HT-29 (cell line): ENCODE data around the gene PDE9A. TPM values are rescaled to one million over a fixed set of nuclear protein-coding genes. Genes with fewer than 3 reads are reported as not detected.

Experiments used
- DNase-seq: peaks from one replicate; pipeline ENCODE4 v3.0.0-alpha.2; 2015; ENCODE audit warnings: low spot score
- total RNA-seq: library from RNA; depleted of rRNA; stranded (reverse); fragments of >200 nt; shearing (Covaris generic); gene quantifications from 2 replicates; pipeline ENCODE4 v1.2.3, GENCODE V29; 2014

The PDE9A gene
- total RNA-seq, 1 experiment from 2014 or later: 8.4 TPM

DNA sequence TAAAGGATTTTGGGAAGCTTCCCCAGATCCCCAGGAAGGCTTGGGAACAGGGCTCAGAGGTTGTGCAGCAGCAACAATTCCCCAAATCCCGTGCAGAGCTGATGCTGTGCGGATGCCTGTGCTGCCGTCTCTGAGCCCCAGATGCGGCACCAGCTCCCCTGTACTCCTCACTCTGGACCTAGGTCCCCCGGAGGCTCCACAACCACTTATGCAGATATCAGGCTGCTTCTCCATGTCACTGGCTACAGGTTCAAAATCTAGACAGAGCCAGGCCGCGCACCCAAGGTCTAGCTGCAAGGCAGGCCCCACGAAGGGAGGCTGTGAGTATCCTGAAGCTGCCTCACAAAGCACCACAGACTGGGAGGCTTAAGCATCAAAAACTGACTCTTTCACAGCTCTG is 81.6 kb downstream of the PDE9A start:
- DNase-seq: no peak

DNA sequence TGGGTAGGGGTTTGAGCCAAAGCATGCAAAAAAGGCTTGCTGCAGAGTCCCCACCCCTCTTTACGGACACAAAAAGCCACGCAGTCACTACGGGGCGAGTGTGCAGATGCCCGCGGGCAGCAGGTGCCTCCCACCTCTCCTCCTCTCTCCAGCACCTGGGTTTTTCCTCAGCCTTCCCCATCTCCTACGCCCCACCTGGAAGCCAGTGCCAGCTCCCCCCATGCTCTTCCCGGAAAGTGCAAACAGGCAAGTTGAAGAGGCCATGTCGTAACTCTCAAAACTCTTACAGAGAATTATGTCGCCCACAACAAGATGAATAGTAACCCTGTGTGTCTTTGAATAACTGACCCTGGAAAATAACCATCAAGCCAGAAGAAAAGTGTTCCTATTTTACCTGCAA is 82.5 kb downstream of the PDE9A start:
- DNase-seq: no peak

GRCh38 chr21:42736646-42737350 is 83.4 kb downstream of the PDE9A start:
- no peak for DNase-seq

GRCh38 chr21:42737951-42738590 is 84.7 kb downstream of the PDE9A start:
- DNase-seq: peak; percentile 57

- DNase-seq: no peak
Observed at GRCh38 chr21:42739061-42739931, 85.9 kb downstream of the PDE9A start.

- DNase-seq: no peak
Observed at GRCh38 chr21:42740405-42740909, 87.0 kb downstream of the PDE9A start.

DNA sequence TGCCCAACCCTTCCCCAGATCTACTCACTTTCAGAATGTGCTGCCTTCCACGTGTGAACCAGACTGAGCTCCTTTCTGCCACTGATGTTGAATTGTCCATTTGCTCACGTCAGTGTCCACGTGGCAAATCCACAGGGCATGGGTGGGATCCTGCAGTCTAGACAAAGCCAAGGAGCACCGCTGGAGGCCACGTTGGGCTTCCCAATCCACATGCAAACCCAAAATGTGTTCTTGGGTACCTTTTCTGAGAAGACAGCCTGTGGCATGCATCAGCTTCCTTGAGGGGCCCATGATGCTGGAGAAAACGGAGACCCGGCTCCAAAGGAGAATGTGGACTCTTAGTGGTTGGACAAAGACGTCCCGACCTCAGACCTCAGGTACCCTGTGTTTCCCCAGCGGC is 87.6 kb downstream of the PDE9A start:
- DNase-seq: no peak

DNA sequence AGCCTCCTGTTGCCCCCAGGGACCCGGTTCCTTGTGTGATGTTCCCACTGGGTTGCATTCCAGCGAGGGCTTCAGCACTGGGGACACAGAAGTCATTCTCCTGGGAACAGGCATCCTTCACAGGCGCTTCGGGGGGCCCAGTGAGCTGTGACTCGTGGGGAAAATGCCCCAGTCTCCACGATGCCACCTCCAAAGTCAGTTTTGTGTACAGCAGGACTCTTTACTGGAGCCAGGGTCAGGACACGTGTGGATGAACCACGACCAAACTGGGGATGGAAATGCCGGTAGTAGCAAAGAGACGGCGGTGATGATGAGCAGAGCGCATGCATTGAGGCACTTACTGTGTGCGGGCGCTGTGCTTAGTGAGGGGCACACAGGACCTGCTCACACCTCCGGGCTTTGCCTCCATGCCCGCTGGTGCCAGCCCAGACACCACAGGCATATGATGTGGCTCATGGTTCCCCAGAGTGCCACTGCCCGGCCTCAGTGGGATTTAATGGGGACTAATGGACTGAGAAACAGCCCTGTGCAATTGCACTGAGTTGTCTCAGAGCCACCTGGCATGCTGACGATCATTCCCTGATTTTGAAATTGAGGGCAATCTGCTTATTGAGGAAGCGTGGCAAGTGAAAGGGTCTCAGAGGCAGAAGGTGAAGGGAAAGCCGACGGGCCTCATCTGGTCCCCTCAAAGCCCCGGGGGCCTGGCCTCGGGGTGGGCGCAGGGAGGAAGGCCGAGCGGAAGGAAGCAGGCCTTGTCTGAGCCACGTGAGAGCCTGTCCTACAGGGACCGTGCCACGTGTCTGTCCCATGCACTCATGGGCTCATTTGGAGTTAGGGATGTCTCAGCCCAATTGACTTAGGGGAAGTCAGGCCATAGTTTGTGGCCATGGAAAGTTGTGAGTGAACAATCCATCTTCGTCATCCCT is 91.4 kb downstream of the PDE9A start:
- DNase-seq: no peak

DNA sequence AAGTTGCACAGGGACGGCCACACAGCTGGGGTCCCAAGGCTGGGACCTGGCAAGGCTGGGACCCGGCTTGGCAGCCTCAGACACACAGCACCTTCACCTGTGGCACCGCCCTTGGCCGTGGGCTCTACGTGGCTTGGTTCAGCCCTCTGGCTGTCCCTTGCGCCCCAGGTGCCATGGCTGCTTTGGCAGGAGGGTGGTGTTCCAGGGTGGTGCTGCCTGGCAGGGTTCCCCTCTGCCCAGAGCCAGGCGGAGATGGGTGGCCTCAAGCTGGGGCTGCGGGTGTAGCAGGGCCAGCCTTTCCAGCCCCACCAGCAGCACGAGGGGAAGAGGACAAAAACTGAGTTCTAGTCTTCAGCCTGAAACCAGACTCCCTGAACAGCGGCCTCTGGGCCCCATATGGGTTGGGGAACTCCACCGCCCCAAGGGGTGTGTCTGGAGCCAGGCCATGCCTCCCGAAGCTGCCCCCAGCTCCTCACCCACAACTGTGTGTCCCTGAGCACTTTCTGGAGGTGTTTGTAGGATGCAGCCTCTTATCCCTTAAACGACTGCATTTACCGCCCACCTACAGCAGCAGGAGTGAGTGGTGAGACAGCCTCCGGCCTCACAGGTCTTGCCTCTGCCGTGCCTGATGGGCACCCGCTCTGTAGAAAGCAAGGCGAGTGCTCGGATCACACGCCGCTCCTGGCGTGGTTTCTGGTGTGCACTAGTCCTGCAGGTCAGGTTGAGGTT is 92.3 kb downstream of the PDE9A start:
- no peak for DNase-seq

DNA sequence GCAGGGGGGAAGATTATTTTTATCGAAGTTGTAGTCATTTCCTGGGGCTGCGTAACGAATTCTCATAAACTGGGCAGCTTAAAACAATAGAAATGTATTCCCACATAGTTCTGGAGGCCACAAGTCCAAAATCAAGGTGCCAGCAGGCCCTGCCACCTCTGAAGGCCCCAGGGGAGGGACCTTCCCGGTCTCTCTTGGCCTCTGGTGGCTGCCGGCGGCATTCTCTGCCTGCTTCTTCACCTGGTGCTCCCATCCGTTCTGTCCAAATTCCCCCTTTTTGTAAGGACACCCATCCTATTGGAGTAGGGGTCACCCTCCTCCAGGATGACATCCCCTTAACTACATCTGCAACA is 92.8 kb downstream of the PDE9A start:
- no peak for DNase-seq

DNA sequence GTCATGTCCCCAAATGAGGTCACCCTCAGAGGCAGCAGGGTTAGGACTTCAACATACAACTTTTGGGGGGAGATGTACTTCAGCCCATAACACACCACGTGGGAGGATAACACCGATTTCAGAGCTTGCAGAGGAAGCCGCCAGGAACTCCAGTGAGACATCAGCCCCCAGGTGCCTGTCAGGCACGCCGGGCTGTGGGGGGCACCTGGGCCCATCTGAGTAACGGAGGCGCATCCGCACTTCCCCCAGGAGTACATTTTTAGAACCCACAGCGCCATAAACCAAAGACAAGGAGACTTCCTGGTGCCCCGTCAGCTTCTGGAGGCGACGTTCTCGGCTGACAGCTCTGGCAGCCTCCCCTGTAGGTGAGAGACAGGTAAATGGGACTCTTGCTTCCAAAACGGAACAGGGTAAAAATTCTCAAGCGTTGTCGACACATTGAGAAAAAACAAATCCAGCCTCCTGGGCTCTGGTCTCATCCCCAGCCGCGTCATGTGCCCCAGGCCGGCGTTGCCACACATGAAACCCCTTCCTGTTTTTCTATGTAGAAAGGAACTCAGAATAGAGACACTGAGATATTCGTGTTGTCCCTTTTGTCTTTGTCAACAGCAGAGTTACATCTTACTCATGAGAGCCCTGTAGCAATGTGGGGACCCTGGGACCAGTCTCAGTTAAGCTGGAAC is 93.3 kb downstream of the PDE9A start:
- no peak for DNase-seq

GRCh38 chr21:42747276-42747701 is 93.9 kb downstream of the PDE9A start:
- no peak for DNase-seq

GRCh38 chr21:42747746-42748351 is 94.4 kb downstream of the PDE9A start:
- DNase-seq: no peak

- no peak for DNase-seq
Observed at GRCh38 chr21:42748620-42749176, 95.3 kb downstream of the PDE9A start.

GRCh38 chr21:42750737-42751530 is 97.5 kb downstream of the PDE9A start:
- no peak for DNase-seq

- no peak for DNase-seq
Observed at GRCh38 chr21:42751866-42752265, 98.4 kb downstream of the PDE9A start.

DNA sequence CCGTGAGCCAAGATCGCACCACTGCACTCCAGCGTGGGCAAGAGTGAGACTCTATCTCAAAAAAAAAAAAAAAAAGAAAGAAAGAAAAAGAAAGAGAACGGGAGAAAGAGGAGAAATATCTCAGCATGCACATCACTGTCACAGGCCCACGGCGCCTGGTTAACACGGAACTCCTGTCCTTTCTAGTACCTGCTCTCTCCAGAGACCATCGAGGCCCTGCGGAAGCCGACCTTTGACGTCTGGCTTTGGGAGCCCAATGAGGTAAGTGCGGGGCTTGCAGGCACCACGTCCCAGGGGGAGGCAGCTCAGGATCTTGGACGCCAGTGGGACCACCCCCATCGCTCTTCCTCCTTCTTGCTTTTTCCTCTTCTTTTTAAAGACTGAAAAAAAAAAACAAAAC is 100.4 kb downstream of the PDE9A start:
- DNase-seq: no peak

GRCh38 chr21:42754270-42754933 is 101.0 kb downstream of the PDE9A start:
- no peak for DNase-seq
